ENCODE data around the gene NR6A1.

Gene NR6A1

GRCh38 chr9:124676159-124676551 lies 95.0 kb downstream of the NR6A1 start:
- Histone ChIP-seq H3K9me3 (ENCODE audit: control insufficient read depth, insufficient read depth, low read depth, low read length) (no peaks in the 10 kb centered on the region), H3K4me3 (ENCODE audit: low read depth, low read length) (no peak overlapping the region), H3K4me1 (ENCODE audit: control insufficient read depth, insufficient read depth, low read length) (peaks cover 5% of the 10 kb centered on the region; the same call in 1 of the 2 replicates), H3K27ac (ENCODE audit: extremely low read depth, low read depth, low read length) (no peak overlapping the region), H3K36me3 (ENCODE audit: control insufficient read depth in 2 of 2, insufficient read depth in 1 of 2, low read length in 2 of 2) (no peaks in the 10 kb centered on the region)
- ChIA-PET POLR2A (interaction anchor here (0.5 to 3.1 kb wide), 3 partner anchors 11 to 972 kb away, joined by 3 to 11 read pairs (median 3); no protein-coding TSS in a partner anchor), CTCF (interaction anchor here (0.7 to 1.9 kb wide), 7 partner anchors 10 to 125 kb away, joined by 3 to 7 read pairs (median 5); no protein-coding TSS in a partner anchor)
- TF ChIP-seq ZFP3 (tag by site-specific recombination; IDR thresholded peaks at IDR 0.05; ENCODE audit: low read depth): no peak
- TF ChIP-seq MEIS1 (CRISPR knock-in tag; IDR thresholded peaks at IDR 0.05; ENCODE audit: borderline replicate concordance): no peak
- no peak for TF ChIP-seq ZNF449 (tag by site-specific recombination; IDR thresholded peaks at IDR 0.05)
- TF ChIP-seq ZNF366 (tag by site-specific recombination; conservative IDR thresholded peaks at IDR 0.05): no peak
- TF ChIP-seq ZNF335 (tag by site-specific recombination; conservative IDR thresholded peaks at IDR 0.05): no peak; the same call in 1 of the 2 replicates
- TF ChIP-seq ZNF843 (tag by site-specific recombination; IDR thresholded peaks at IDR 0.05): no peak
- TF ChIP-seq ZNF561 (tag by site-specific recombination; IDR thresholded peaks at IDR 0.05; ENCODE audit: borderline replicate concordance): no peak
- TF ChIP-seq ZNF354C (tag by site-specific recombination; IDR thresholded peaks at IDR 0.05; ENCODE audit: borderline replicate concordance, low read depth): no peak
- no peak for TF ChIP-seq SALL2 (tag by site-specific recombination; IDR thresholded peaks at IDR 0.05; ENCODE audit: borderline replicate concordance)
- TF ChIP-seq OSR2 (tag by site-specific recombination; IDR thresholded peaks at IDR 0.05): no peak
- TF ChIP-seq SP2 (tag by site-specific recombination; IDR thresholded peaks at IDR 0.05): no peak
- TF ChIP-seq ZNF2 (tag by site-specific recombination; IDR thresholded peaks at IDR 0.05): no peak
- no peak for TF ChIP-seq ZNF324 (tag by site-specific recombination; IDR thresholded peaks at IDR 0.05)
- no peak for TF ChIP-seq ZNF280C (tag by site-specific recombination; IDR thresholded peaks at IDR 0.05)
- TF ChIP-seq ZNF548 (tag by site-specific recombination; IDR thresholded peaks at IDR 0.05): no peak
- no peak for TF ChIP-seq ZNF362 (tag by site-specific recombination; IDR thresholded peaks at IDR 0.05)
- no peak for TF ChIP-seq PRDM4 (tag by site-specific recombination; IDR thresholded peaks at IDR 0.05)
- no peak for TF ChIP-seq ZNF148 (tag by site-specific recombination; IDR thresholded peaks at IDR 0.05; ENCODE audit: borderline replicate concordance)

Measured in HEK293 (cell line).